ENCODE data around the gene EYS.
"Not testable (repeated sequence)": the region's sequence is repeated elsewhere in the genome, so short reads cannot be mapped to it uniquely, and the experiment has no call there.

The EYS gene

DNA sequence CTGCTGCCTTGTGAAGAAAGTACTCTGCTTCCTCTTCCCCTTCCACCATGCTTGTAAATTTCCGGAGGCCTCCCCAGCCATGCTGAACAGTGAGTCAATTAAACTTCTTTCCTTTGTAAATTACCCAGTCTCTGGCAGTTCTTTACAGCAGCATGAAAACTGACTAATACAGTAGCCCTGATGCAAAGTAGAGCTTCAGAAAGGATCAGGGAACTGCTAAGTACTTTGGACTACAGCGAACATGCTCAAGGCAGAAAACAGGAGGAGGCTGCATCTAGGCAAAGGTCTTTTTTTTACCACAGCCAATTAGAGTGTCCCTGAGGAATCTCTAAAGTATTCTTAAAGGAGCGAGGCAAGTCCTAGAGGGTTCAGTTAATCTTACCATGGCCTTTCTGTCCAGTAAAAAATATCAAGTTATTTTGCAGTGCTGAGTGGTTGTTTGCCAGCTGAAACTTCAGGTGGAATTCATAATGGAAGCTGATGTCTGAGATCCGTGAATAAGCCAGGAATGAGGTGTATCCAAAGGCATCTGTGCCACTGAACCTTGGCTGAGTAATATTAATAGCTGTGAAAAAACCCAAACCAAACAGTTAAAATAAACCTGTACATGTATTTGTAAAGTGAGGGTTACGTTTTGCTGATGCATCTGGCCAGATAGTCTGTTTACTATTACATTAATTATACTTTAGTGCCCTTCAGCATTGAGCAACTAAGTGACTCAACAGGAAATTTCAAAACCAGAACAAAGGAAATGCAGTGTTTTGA lies 1901.0 kb downstream of the EYS start:
- no peak for DNase-seq (ENCODE audit: low read depth in 2 of 3, low spot score in 2 of 3)

DNA sequence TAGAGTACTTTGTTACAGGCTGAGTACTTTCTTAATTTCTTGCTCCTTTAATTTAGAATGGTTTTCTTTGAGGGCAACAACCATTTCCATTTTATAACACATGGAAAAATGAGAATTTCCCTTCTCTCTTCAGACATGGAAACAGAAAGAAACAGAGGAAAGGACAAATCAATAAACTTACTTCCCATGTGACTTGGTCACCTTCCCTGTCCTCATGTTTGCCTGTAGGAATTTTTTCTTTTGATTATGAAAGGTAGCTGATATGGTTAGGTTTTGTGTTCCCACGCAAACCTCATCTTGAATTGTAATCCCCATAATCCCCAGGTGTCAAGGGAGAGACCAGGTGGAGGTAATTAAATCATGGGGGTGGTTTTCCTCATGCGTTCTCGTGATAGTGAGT lies 1901.7 kb downstream of the EYS start:
- no peak for DNase-seq (ENCODE audit: low read depth in 2 of 3, low spot score in 2 of 3)

DNA sequence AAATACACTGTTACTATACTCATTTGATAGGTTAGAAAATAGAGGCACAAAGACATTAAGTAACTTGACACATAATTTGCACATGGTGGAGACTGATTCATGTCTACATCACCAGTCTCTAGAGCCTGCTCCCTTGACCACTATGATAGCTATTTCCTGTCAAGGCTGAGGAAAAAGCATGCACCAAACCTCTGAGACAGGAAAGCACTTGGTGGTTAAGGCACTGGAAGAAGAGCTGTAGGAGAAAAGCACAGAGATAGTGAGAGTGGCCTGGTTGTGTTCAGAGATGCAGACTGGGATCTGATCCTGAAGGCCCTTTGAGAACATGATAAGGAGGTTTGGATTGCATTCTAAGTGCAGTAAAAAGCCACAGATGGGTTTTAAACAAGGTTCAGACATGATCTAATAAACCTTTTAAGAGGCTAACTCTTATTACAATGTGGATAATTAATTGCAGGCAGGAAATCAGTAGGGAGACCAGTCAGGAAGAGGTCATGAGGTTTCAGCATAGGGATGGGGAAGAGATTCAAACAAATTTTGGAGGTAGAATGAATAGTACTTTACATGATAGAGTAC lies 1902.6 kb downstream of the EYS start:
- no peak for DNase-seq (ENCODE audit: low read depth in 2 of 3, low spot score in 2 of 3)

DNA sequence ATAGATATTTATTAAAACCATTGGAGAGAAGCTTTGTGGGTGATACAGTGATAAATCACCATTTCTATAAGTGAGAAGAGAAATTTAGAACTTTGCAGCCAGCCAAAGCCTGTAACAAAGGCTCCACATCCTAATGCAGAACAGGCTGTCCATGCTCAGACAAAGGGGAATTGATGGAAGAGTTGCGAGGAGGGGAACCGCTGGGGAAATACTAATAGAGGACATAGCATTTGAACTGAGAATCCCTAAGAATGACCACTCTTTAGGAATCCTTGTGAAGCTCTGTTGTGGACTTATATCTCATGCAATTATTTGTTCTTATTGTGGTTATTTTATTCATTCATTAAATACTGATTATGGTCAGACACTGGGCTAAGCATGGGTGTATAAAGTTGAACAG lies 1903.7 kb downstream of the EYS start:
- no peak for DNase-seq (ENCODE audit: low read depth in 2 of 3, low spot score in 2 of 3)

DNA sequence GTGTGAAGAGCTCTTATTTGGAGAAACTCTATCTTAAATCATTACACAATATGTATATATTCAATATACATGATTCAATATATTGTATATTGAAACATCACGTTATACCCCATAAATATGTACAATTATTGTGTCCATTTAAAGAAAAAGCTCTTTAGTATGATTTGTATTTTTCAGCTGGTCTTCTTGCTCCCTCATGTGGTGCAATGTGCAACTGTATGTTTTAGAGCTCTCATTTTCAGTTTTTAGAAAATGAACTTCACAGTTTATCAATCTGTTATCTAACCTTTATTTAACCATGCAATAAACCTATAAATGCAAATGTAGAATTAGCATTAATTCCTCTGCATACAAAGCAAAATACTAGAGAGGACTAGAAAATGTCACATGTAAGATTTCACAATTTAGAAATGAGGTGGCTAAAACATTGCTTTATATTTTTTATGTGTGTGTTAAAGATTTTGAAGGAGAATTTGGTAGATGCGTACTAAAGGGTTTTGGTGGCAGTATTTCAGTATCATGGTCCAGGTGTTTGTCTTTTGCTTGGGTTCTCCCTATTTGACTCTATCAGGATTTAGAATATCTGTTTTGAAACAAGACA lies 1904.3 kb downstream of the EYS start:
- no peak for DNase-seq (ENCODE audit: low read depth in 2 of 3, low spot score in 2 of 3)

DNA sequence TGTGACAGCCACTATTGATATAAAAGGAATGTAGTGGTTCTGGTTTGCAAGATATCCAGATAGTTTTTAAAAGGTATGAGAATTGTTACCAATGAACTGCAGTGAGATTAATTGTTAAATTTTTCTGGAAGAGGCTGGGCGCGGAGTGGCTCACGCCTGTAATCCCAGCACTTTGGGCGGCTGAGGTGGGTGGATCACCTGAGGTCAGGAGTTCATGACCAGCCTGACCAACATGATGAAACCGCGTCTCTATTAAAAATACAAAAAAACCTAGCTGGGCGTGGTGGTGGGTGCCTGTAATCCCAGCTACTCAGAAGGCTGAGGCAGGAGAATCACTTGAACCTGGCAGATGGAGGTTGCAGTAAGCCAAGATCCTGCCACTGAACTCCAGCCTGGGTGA lies 1906.6 kb downstream of the EYS start:
- DNase-seq (ENCODE audit: low read depth in 2 of 3, low spot score in 2 of 3) = not testable (repeated sequence)

DNA sequence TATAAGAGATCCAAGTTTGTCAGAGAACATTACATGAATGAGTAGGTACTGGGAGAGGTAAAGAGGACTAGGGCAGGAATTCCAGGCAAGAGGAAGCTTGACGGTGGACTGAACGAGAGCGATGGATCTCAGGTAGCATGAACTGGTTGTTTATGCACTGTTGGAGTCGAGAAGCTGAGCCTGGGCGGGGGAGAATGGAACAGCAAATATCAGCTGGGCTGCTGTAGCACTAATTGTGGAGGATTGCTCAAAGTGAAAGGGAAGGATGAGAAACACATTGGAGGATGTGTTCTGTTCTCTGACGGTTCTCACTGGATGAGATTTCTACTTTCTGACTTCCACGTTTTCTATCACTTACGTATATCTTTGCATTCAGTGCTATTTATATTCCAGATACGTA lies 1907.2 kb downstream of the EYS start:
- no peak for DNase-seq (ENCODE audit: low read depth in 2 of 3, low spot score in 2 of 3)

DNA sequence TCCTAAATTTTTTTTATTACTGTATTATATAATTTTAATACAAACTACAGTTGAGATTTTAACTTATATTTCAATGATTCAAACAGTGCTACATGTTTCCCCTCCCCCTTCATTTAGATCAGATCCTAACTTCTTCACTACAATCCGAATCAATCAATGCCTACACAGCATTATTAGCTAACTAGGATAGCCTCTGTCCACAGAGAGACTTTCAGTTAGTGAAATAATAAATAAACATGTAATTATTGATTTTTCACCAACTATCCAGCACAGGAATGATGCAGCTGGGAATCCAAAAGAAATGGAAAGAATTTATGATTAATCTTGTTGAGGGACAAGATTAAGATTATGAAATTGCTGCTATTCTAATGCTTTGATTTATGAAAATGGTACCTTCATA lies 1907.7 kb downstream of the EYS start:
- DNase-seq (ENCODE audit: low read depth in 2 of 3, low spot score in 2 of 3) = no peak

DNA sequence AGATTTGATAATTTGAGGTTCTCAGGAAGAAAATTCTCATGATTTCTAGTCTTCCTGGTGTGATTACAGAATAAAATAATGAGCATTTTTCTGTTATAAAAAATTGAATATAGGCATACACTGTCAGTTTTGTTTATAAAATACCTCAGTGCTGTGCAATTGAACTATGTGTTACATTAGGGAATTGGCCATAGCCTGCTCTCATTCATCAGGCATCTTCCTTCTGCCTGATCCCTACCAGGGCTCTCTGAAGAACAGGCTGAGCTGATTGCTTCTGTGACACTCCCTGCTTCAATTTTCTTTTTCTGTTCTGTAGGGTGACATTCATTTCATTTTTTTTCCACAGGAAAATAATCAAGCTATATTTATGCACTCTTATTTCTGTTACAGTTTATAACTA lies 1908.6 kb downstream of the EYS start:
- no peak for DNase-seq (ENCODE audit: low read depth in 2 of 3, low spot score in 2 of 3)

DNA sequence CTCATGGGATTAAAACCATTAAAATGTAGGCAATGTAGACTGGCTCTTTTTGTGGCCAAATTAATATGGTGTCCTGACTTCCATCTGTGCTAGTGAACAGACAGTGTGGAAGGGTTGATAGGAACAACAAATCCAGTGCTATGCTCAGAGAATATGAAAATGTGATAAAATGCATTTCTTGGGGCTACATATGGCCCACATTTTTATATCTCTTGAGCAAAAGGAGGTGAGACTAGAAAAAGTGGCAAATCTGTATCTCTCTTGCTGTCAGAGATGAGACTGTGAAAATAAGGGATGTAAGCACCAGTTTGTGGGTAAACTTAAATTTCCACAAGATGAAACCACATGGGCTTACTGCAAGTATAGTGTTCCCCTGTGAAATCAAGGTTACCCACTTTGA lies 1909.3 kb downstream of the EYS start:
- DNase-seq (ENCODE audit: low read depth in 2 of 3, low spot score in 2 of 3) = no peak

DNA sequence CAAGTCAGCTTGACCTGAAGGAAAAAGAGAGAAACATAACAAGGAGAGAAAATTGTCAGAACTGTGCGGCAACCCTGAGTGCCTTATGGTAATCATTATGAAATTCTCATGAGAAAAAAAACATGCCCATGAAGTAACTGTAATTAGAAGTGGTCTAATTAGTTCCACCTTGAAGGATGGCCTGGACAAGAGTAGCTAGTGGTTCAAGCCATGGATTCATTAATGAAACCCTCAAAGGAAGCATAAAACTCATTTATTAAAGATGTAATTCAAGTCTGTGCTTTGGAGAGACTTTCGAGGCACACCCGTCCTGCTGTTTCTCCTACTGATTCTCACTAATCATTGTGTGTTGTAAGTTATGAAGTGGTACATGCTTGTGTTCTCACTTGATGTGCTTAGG lies 1911.2 kb downstream of the EYS start:
- no peak for DNase-seq (ENCODE audit: low read depth in 2 of 3, low spot score in 2 of 3)

DNA sequence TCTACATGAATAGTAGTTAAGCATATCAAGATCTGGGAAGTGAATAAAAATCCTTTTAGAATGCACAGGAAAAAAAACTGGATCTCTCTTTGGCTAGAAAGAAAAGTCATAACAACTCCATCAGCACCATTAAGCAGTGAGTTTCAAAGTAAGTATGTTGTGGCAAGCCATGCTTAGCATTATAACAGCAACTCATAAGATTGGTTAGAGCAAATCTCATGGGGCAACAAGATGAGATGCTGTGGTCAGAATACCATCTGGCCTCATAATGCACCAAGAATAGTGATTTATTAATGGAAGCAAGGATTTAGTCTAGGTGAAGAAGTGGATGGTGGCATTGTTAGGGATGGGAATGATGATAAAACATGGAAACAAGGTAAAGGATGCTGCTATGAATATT lies 1912.0 kb downstream of the EYS start:
- no peak for DNase-seq (ENCODE audit: low read depth in 2 of 3, low spot score in 2 of 3)

DNA sequence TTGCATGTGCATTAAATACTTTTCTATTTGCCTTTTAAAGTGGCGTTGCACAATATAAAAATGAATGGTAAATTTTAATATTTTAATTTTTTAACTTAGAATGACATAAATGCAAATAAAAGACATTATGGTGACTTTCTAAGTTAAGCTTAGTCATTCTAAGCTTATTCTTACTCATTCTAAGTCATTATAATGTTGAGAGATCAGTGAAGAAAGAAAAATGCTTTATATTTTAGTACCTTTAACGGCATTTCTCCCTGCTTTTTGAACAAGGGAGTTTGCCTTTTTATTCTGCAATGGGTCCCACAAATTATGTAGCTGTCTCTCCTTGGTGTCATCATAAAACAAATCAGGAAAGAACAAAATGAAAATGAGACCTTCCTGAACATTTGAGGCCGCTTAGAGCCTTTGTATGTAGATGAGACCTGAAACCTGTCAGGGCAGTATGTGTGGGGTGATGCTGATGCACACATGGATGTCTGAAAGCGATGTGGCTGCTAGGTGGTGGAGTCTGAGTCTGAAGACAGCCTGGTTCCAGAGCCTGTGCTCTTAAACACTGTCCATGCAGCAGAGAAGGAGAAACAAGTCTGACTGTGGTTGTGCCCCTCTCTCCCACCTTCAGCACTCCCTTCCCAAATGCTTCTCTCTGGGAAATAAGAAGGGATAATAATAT lies 1913.4 kb downstream of the EYS start:
- DNase-seq (ENCODE audit: low read depth in 2 of 3, low spot score in 2 of 3) = no peak

DNA sequence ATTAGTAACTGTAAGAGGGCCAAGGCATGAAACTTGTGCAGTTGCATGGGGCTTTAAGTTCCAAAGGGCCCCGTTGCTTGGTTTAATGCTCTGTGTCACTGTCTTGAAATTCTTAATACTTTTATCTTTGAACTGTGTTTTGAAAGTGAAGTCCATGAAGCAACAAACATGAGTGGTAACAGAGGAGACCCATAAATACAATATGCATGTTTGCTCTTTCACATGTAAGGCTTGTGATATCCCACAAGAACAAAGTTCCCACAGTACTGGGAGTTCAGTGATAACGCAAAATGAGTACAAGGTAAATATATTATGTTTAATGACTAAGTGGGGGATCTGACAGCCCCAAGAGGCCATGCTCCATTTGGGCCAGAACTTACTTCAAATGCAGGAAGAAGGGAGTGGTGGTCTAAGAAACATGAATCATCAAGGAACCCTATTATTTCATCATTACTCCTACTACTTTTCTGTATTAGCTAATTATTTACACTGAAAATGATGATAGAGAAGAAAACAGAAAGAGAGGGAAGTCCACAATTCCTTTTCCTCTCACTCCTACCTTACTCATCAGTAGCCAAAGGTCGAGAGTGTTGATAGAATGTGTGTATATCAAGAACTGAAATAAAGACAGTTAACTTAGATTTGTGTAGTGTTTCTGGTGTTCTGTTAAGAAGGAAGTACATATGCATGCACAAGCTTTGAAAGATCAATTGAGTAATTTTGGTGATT lies 1914.1 kb downstream of the EYS start:
- DNase-seq (ENCODE audit: low read depth in 2 of 3, low spot score in 2 of 3) = no peak

DNA sequence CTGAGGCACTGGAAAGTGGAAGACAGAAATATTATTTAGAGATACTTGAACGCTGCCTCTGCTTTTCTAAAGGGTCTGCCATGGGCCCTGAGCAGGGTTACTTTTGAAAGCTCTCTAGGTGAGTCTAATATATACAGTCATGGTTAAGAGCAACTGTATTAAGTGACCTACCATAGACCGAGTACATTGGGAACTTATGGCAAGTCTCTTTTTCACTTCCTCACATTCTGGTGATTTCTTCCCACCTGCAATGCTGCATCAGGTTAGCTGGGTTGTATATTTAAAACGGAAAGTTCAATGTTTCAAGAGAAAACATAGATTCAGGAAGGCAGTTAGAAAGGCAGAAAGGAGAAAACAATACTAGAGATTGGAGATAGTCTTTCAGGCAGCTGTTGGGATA lies 1916.7 kb downstream of the EYS start:
- DNase-seq (ENCODE audit: low read depth in 2 of 3, low spot score in 2 of 3) = no peak

DNA sequence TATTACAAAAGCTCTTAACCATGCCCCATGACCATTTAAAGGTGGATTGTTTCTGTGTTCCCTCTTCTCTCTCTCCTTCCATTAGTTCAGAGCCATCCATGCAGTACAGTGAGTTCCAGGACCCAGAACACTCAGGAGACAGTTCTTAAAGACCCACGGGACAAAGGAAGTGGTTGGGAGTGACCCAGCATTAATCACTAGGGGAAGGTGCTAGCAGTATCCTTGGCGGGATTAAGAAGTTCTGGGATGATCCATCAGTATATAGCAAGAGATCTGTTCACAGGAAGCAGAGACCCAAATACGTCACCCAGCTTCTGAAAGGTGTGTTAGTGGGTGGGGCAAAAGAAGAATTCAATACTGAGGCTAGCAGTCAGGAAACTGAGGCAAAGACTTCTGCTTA lies 1917.3 kb downstream of the EYS start:
- no peak for DNase-seq (ENCODE audit: low read depth in 2 of 3, low spot score in 2 of 3)

DNA sequence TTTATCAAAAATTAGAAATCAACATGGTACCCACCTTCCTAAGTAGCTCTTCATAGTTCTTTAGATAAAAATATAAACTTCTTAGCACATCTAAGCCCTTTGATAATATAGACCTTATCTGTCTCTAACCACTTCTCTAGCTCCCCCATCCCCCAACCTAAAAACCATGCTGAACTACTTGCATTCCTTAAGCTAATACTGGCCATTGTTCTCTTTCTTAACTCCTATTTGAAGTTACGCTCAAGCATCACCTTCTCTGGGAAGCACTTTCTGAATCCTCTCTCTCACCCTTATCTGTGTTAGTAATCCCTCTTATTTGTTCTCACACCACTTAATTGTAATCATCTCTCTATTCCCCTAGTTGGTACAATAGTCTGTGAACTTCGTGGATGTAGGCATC lies 1918.5 kb downstream of the EYS start:
- no peak for DNase-seq (ENCODE audit: low read depth in 2 of 3, low spot score in 2 of 3)

DNA sequence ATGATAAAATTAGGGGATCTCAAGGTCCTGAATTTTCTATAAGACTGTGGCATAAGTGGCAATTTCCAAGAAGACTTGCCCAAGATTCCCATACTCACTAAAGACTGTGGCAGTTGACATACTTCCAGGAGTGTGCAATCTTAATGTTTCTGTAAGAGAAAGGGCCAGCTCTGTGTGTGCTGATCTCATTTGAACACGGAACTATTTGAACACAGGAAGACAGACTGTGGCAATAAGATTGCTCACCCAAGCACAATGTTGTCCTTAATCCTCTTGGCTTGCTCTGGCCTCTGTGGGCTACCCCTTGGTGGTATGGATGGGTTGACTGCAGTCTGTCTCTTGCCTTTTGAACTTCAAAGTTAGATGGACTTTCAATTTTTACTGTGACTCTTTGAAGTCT lies 1920.0 kb downstream of the EYS start:
- DNase-seq (ENCODE audit: low read depth in 2 of 3, low spot score in 2 of 3) = no peak

DNA sequence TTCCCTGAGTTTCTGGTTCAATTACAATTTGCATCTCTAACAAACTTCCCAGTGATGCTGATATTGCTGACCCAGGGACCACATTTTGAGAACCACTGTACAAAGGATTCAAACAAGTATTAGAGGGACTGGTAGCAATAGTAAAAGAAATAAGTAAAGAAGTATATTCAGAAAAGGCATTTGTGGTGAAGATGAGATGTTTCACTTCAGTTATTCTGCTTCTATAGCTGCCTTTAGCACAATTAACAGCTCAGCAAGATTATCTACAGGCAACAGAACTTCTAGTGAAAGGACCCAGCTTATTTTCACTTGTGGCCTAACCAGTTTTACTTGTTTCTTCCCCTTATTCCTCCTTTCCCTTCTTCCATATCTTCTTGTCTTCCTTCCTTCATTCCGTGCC lies 1922.0 kb downstream of the EYS start:
- DNase-seq (ENCODE audit: low read depth in 2 of 3, low spot score in 2 of 3) = no peak

DNA sequence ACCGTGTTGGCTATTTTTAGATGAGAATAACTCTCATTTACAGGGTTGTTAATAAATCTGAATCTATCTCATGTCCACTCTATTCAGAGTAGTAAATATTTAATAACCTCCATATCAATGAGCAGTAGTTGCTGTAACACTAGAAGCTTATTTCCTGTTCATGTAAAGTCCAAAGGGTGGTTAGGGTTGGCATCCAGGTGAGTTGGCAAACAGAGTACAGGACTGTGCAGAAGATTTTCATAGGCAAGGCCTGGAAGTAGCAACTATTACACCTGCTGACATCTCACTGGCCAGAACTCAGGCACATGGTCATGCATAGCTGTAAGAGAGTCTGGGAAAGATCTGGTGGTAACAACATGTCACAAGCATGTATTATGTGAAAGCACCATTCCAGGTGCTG lies 1923.9 kb downstream of the EYS start:
- DNase-seq (ENCODE audit: low read depth in 2 of 3, low spot score in 2 of 3) = no peak

DNA sequence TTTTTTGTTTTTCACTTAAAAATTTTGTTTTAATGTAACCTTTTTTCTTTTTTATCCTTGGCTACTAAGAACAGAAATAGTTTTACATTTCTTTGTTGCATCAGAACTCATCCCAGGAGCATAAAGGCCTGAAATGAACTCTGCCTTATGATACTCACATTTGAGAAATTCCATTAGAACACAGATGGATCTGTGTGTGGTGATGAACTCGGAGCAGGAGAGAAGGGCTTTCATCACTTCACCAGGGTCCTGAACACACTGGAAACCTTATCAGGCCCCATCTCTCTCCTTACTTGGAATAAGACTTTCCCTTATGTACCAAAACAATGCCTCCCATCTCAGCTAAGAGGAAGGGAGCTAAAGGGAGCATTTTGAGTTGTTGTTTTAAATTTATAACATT lies 1932.1 kb downstream of the EYS start:
- DNase-seq (ENCODE audit: low read depth in 2 of 3, low spot score in 2 of 3) = no peak

DNA sequence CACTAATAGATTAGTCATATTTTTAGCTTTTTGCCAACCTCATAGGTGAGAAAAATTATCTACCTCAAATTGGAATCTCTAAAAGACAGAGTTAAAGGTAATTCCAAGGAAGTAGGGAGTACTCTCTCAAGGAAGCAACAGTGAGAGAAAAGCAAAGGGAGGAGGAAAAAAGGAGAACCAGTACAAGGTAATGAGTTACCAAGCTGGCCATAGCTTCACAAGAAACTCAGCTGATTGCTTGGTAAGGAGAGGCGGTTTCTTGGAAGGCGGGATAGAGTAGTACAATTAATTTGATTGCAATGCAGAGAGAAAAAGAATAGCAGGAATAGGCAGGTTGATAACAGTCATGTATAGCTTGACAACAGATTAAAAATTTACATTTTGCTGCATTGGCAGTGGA lies 1933.8 kb downstream of the EYS start:
- no peak for DNase-seq (ENCODE audit: low read depth in 2 of 3, low spot score in 2 of 3)

All from activated CD8-positive, alpha-beta memory T cell treated with anti-CD3 and anti-CD28 coated beads for 48 hours (primary cell).